GM10266 (cell line): ENCODE measurements around the gene POM121L12.

Source experiments
- DNase-seq: peaks from one replicate; pipeline ENCODE4 v3.0.0; 2012; ENCODE audit errors: extremely low spot score
- CTCF ChIP-seq: IDR thresholded peaks from 2 replicates; pipeline ENCODE4 v1.5.1; 2012; ENCODE audit warnings: mild to moderate bottlenecking, low read depth; ENCODE audit not compliant: control insufficient read depth, insufficient read depth; ENCODE audit errors: missing control alignments

The POM121L12 gene

GRCh38 chr7:53003653-53004445 lies 31.6 kb upstream of the POM121L12 start:
- TF ChIP-seq CTCF: no peak
- no peak for DNase-seq

GRCh38 chr7:53013925-53014324 lies 21.5 kb upstream of the POM121L12 start:
- no peak for TF ChIP-seq CTCF
- no peak for DNase-seq

GRCh38 chr7:53015463-53015862 lies 20.0 kb upstream of the POM121L12 start:
- TF ChIP-seq CTCF: no peak
- no peak for DNase-seq

GRCh38 chr7:53022893-53023292 lies 12.5 kb upstream of the POM121L12 start:
- no peak for DNase-seq
- no peak for TF ChIP-seq CTCF

- TF ChIP-seq CTCF: no peak
- no peak for DNase-seq
Measured at GRCh38 chr7:53048638-53049037, 13.2 kb downstream of the POM121L12 start.

GRCh38 chr7:53050433-53050832 lies 15.0 kb downstream of the POM121L12 start:
- no peak for TF ChIP-seq CTCF
- no peak for DNase-seq

- no peak for TF ChIP-seq CTCF
- DNase-seq: no peak
Measured at GRCh38 chr7:53059591-53059990, 24.2 kb downstream of the POM121L12 start.
